ENCODE results near the gene SNN.
A peak's percentile ranks its signal among the peaks of the same experiment; 100 is the strongest.

The SNN gene

GRCh38 chr16:11685844-11686618 is 17.8 kb downstream of the SNN start:
- Histone ChIP-seq H3K79me2 (ENCODE audit: control insufficient read depth, insufficient read depth, low read length, poor library complexity) (no peaks in the 10 kb centered on the region), H4K91ac (ENCODE audit: low read depth, low read length) (no peak overlapping the region), H3K23ac (ENCODE audit: low read length) (no peak overlapping the region), H3K4me2 (ENCODE audit: low read length) (no peak overlapping the region), H2BK120ac (ENCODE audit: insufficient read depth, low read length, poor library complexity) (no peak overlapping the region), H2AK5ac (ENCODE audit: low read length) (no peak overlapping the region), H3K27me3 (ENCODE audit: insufficient read depth, low read length) (no peaks in the 10 kb centered on the region), H4K12ac (ENCODE audit: low read depth, low read length) (no peak overlapping the region), H3K9me3 (ENCODE audit: insufficient read depth, low read depth, low read length) (no peaks in the 10 kb centered on the region), H3K4ac (ENCODE audit: low read depth, low read length) (no peak overlapping the region), H3K36me3 (ENCODE audit: control insufficient read depth in 1 of 2, insufficient read depth in 2 of 2, low read length in 2 of 2) (peaks cover 22 to 38% of the 10 kb centered on the region in 2 experiments), H2BK12ac (ENCODE audit: low read length) (no peak overlapping the region), H3K14ac (ENCODE audit: low read length) (no peak overlapping the region), H3K9ac (ENCODE audit: low read length) (no peak overlapping the region), H2BK5ac (ENCODE audit: low read depth, low read length, poor library complexity) (no peak overlapping the region), H4K8ac (ENCODE audit: low read depth, low read length) (no peak overlapping the region), H3K18ac (ENCODE audit: low read length) (no peak overlapping the region), H3K79me1 (ENCODE audit: low read length) (no peaks in the 10 kb centered on the region), H3K4me3 (ENCODE audit: low read depth, low read length) (no peak overlapping the region), H3K27ac (ENCODE audit: low read depth, low read length) (no peak overlapping the region), H2AFZ (ENCODE audit: insufficient read depth, low read length, poor library complexity) (no peak overlapping the region), H3K4me1 (ENCODE audit: control insufficient read depth in 1 of 2, insufficient read depth in 2 of 2, low read length in 2 of 2) (peaks cover 0 to 3% of the 10 kb centered on the region in 2 experiments)
- WGBS (ENCODE audit: extremely low coverage, insufficient coverage, insufficient read length): no CpG with 5 or more reads among the region's 9 CpGs
- peak; percentile 44 to 52 for DNase-seq

GRCh38 chr16:11686713-11687380 is 18.6 kb downstream of the SNN start:
- no peaks in the 10 kb centered on the region for H3K9me3 ChIP-seq (ENCODE audit: insufficient read depth, low read depth, low read length)
- DNase-seq: no peak
- H2BK12ac ChIP-seq (ENCODE audit: low read length): no peak overlapping the region
- no CpG with 5 or more reads among the region's 6 CpGs for WGBS (ENCODE audit: extremely low coverage, insufficient coverage, insufficient read length)
- H2BK120ac ChIP-seq (ENCODE audit: insufficient read depth, low read length, poor library complexity): no peak overlapping the region
- H3K4me2 ChIP-seq (ENCODE audit: low read length): no peak overlapping the region
- H3K79me1 ChIP-seq (ENCODE audit: low read length): no peaks in the 10 kb centered on the region
- H3K27me3 ChIP-seq (ENCODE audit: insufficient read depth, low read length): no peaks in the 10 kb centered on the region
- peaks cover 29 to 44% of the 10 kb centered on the region in 2 experiments for H3K36me3 ChIP-seq (ENCODE audit: control insufficient read depth in 1 of 2, insufficient read depth in 2 of 2, low read length in 2 of 2)
- H3K18ac ChIP-seq (ENCODE audit: low read length): no peak overlapping the region
- no peak overlapping the region for H4K8ac ChIP-seq (ENCODE audit: low read depth, low read length)
- H3K23ac ChIP-seq (ENCODE audit: low read length): no peak overlapping the region
- no peak overlapping the region for H2AFZ ChIP-seq (ENCODE audit: insufficient read depth, low read length, poor library complexity)
- no peak overlapping the region for H2BK5ac ChIP-seq (ENCODE audit: low read depth, low read length, poor library complexity)
- no peak overlapping the region for H4K91ac ChIP-seq (ENCODE audit: low read depth, low read length)
- no peaks in the 10 kb centered on the region for H3K4me1 ChIP-seq (ENCODE audit: control insufficient read depth in 1 of 2, insufficient read depth in 2 of 2, low read length in 2 of 2)
- H3K14ac ChIP-seq (ENCODE audit: low read length): no peak overlapping the region
- H2AK5ac ChIP-seq (ENCODE audit: low read length): no peak overlapping the region
- H3K27ac ChIP-seq (ENCODE audit: low read depth, low read length): no peak overlapping the region
- no peaks in the 10 kb centered on the region for H3K79me2 ChIP-seq (ENCODE audit: control insufficient read depth, insufficient read depth, low read length, poor library complexity)
- no peak overlapping the region for H3K9ac ChIP-seq (ENCODE audit: low read length)
- no peak overlapping the region for H3K4ac ChIP-seq (ENCODE audit: low read depth, low read length)
- H3K4me3 ChIP-seq (ENCODE audit: low read depth, low read length): no peak overlapping the region
- no peak overlapping the region for H4K12ac ChIP-seq (ENCODE audit: low read depth, low read length)

- Histone ChIP-seq H2BK12ac (ENCODE audit: low read length) (no peak overlapping the region), H3K18ac (ENCODE audit: low read length) (no peak overlapping the region), H3K14ac (ENCODE audit: low read length) (no peak overlapping the region), H3K4me3 (ENCODE audit: low read depth, low read length) (no peak overlapping the region), H2AK5ac (ENCODE audit: low read length) (no peak overlapping the region), H3K9me3 (ENCODE audit: insufficient read depth, low read depth, low read length) (no peaks in the 10 kb centered on the region), H3K4me2 (ENCODE audit: low read length) (no peak overlapping the region), H3K36me3 (ENCODE audit: control insufficient read depth in 1 of 2, insufficient read depth in 2 of 2, low read length in 2 of 2) (peaks cover 31 to 45% of the 10 kb centered on the region in 2 experiments), H3K79me2 (ENCODE audit: control insufficient read depth, insufficient read depth, low read length, poor library complexity) (no peaks in the 10 kb centered on the region), H2BK120ac (ENCODE audit: insufficient read depth, low read length, poor library complexity) (no peak overlapping the region), H3K23ac (ENCODE audit: low read length) (no peak overlapping the region), H4K8ac (ENCODE audit: low read depth, low read length) (no peak overlapping the region), H4K91ac (ENCODE audit: low read depth, low read length) (no peak overlapping the region), H3K27ac (ENCODE audit: low read depth, low read length) (no peak overlapping the region), H4K12ac (ENCODE audit: low read depth, low read length) (no peak overlapping the region), H3K79me1 (ENCODE audit: low read length) (no peaks in the 10 kb centered on the region), H3K4me1 (ENCODE audit: control insufficient read depth in 1 of 2, insufficient read depth in 2 of 2, low read length in 2 of 2) (no peaks in the 10 kb centered on the region), H2AFZ (ENCODE audit: insufficient read depth, low read length, poor library complexity) (no peak overlapping the region), H3K9ac (ENCODE audit: low read length) (no peak overlapping the region), H3K27me3 (ENCODE audit: insufficient read depth, low read length) (no peaks in the 10 kb centered on the region), H2BK5ac (ENCODE audit: low read depth, low read length, poor library complexity) (no peak overlapping the region), H3K4ac (ENCODE audit: low read depth, low read length) (no peak overlapping the region)
- DNase-seq: no peak
- no CpG with 5 or more reads among the region's 13 CpGs for WGBS (ENCODE audit: extremely low coverage, insufficient coverage, insufficient read length)
These were observed 19.6 kb downstream of the SNN start for GRCh38 chr16:11687601-11688519.

DNA sequence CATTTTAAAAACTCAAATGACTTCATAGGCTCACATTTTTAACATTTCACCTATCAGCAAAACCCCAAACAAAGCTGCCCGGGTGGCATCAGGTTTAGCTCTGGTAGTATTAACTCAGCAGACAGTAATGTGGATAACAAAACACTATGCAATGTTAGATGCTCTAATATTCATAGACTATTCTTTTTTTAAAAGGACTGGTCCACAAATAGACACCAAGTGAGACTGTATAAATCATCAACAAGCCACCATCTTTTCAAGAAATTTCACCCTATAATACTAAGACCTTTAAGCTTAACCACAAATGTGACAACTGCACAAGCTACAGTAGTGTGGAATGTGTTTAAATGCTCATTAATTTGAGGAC is 20.2 kb downstream of the SNN start:
- Histone ChIP-seq H3K23ac (ENCODE audit: low read length) (no peak overlapping the region), H3K14ac (ENCODE audit: low read length) (no peak overlapping the region), H3K79me2 (ENCODE audit: control insufficient read depth, insufficient read depth, low read length, poor library complexity) (no peaks in the 10 kb centered on the region), H3K36me3 (ENCODE audit: control insufficient read depth in 1 of 2, insufficient read depth in 2 of 2, low read length in 2 of 2) (peaks cover 26 to 43% of the 10 kb centered on the region in 2 experiments), H2BK12ac (ENCODE audit: low read length) (no peak overlapping the region), H3K4me3 (ENCODE audit: low read depth, low read length) (no peak overlapping the region), H2AK5ac (ENCODE audit: low read length) (no peak overlapping the region), H3K4ac (ENCODE audit: low read depth, low read length) (no peak overlapping the region), H3K9me3 (ENCODE audit: insufficient read depth, low read depth, low read length) (no peaks in the 10 kb centered on the region), H2BK5ac (ENCODE audit: low read depth, low read length, poor library complexity) (no peak overlapping the region), H3K27ac (ENCODE audit: low read depth, low read length) (no peak overlapping the region), H2BK120ac (ENCODE audit: insufficient read depth, low read length, poor library complexity) (no peak overlapping the region), H3K79me1 (ENCODE audit: low read length) (no peaks in the 10 kb centered on the region), H3K18ac (ENCODE audit: low read length) (no peak overlapping the region), H4K91ac (ENCODE audit: low read depth, low read length) (no peak overlapping the region), H2AFZ (ENCODE audit: insufficient read depth, low read length, poor library complexity) (no peak overlapping the region), H4K12ac (ENCODE audit: low read depth, low read length) (no peak overlapping the region), H3K27me3 (ENCODE audit: insufficient read depth, low read length) (no peaks in the 10 kb centered on the region), H3K9ac (ENCODE audit: low read length) (no peak overlapping the region), H4K8ac (ENCODE audit: low read depth, low read length) (no peak overlapping the region), H3K4me2 (ENCODE audit: low read length) (no peak overlapping the region), H3K4me1 (ENCODE audit: control insufficient read depth in 1 of 2, insufficient read depth in 2 of 2, low read length in 2 of 2) (no peaks in the 10 kb centered on the region)
- no CpG with 5 or more reads among the region's 1 CpG for WGBS (ENCODE audit: extremely low coverage, insufficient coverage, insufficient read length)
- no peak for DNase-seq

Measured in trophoblast cell (in vitro differentiated cells and primary cell).